ENCODE measurements around the gene GLIPR2.
A peak's percentile ranks its signal among the peaks of the same experiment; 100 is the strongest.
"Not testable (repeated sequence)": the region's sequence is repeated elsewhere in the genome, so short reads cannot be mapped to it uniquely, and the experiment has no call there.

GLIPR2 gene

GRCh38 chr9:36165826-36166167, 29.3 kb downstream of the GLIPR2 start:
- no peak for DNase-seq

GRCh38 chr9:36166168-36166927, 29.8 kb downstream of the GLIPR2 start:
- peak; percentile 31 for DNase-seq

GRCh38 chr9:36169166-36169565, 32.6 kb downstream of the GLIPR2 start, which contains the start of gene CCIN:
TSS of gene CCIN (plus strand) at chr9:36169388. CDS start at chr9:36169503, 115 bp downstream.
- DNase-seq: no peak

- DNase-seq: no peak
Measured at GRCh38 chr9:36169708-36170107, 33.2 kb downstream of the GLIPR2 start.

GRCh38 chr9:36170531-36170930, 34.0 kb downstream of the GLIPR2 start:
- no peak for DNase-seq

- no peak for DNase-seq
Measured at GRCh38 chr9:36173861-36174260, 37.3 kb downstream of the GLIPR2 start.

- DNase-seq: no peak
Measured at GRCh38 chr9:36174271-36174670, 37.7 kb downstream of the GLIPR2 start.

- DNase-seq: no peak
Measured at GRCh38 chr9:36174731-36175130, 38.2 kb downstream of the GLIPR2 start.

GRCh38 chr9:36175209-36175608, 38.7 kb downstream of the GLIPR2 start:
- not testable (repeated sequence) for DNase-seq

GRCh38 chr9:36176496-36176895, 40.0 kb downstream of the GLIPR2 start:
- DNase-seq: not testable (repeated sequence)

GRCh38 chr9:36177571-36177970, 41.0 kb downstream of the GLIPR2 start:
- DNase-seq: no peak

- not testable (repeated sequence) for DNase-seq
Measured at GRCh38 chr9:36180243-36180642, 43.7 kb downstream of the GLIPR2 start.

- no peak for DNase-seq
Measured at GRCh38 chr9:36187414-36187813, 50.9 kb downstream of the GLIPR2 start.

- DNase-seq: no peak
Measured at GRCh38 chr9:36188212-36188611, 51.7 kb downstream of the GLIPR2 start.

GRCh38 chr9:36189976-36190375, 53.4 kb downstream of the GLIPR2 start:
- DNase-seq: no peak

- peak; percentile 99 for DNase-seq
Measured at GRCh38 chr9:36190388-36191289, 54.1 kb downstream of the GLIPR2 start, which contains the start of gene CLTA. TSS of gene CLTA (plus strand) at chr9:36190921. CDS start at chr9:36191057, 136 bp downstream.

- DNase-seq: no peak
Measured at GRCh38 chr9:36191290-36191645, 54.7 kb downstream of the GLIPR2 start.

- no peak for DNase-seq
Measured at GRCh38 chr9:36191686-36192085, 55.2 kb downstream of the GLIPR2 start.

- peak; percentile 4 for DNase-seq
Measured at GRCh38 chr9:36192196-36192595, 55.7 kb downstream of the GLIPR2 start.

- DNase-seq: no peak
Measured at GRCh38 chr9:36193023-36193422, 56.5 kb downstream of the GLIPR2 start.

- peak; percentile 47 for DNase-seq
Measured at GRCh38 chr9:36194326-36195000, 57.9 kb downstream of the GLIPR2 start.

GRCh38 chr9:36204906-36205547, 68.5 kb downstream of the GLIPR2 start:
- no peak for DNase-seq

GRCh38 chr9:36207016-36207415, 70.5 kb downstream of the GLIPR2 start:
- DNase-seq: no peak

Measured in DMS79 (cell line).